BLaER1 treated with 17β-estradiol and CSF1 and Interleukin-3, amounts not matched to agents 10 nM and 100 nM (cell line): Measurements from ENCODE around the gene PMAIP1.

Experiments
- H3K27ac ChIP-seq, 11 experiments: shearing (Covaris generic); formaldehyde crosslinking; 2 replicates each; pipeline ENCODE4 v1.8.1; 2022
- H3K27me3 ChIP-seq, 11 experiments: shearing (Covaris generic); formaldehyde crosslinking; 2 replicates each; pipeline ENCODE4 v1.8.1; 2022
- H3K36me3 ChIP-seq, 11 experiments: shearing (Covaris generic); formaldehyde crosslinking; 2 replicates each; pipeline ENCODE4 v1.8.1; 2022
- H3K4me1 ChIP-seq, 10 experiments: shearing (Covaris generic); formaldehyde crosslinking; 2 replicates each; pipeline ENCODE4 v1.8.1; 2022
- H3K4me2 ChIP-seq, 11 experiments: shearing (Covaris generic); formaldehyde crosslinking; 2 replicates each; pipeline ENCODE4 v1.8.1; 2022
- H3K4me3 ChIP-seq, 10 experiments: shearing (Covaris generic); formaldehyde crosslinking; 2 replicates each; pipeline ENCODE4 v1.8.1; 2022
- H3K9ac ChIP-seq, 11 experiments: shearing (Covaris generic); formaldehyde crosslinking; 2 replicates each; pipeline ENCODE4 v1.8.1; 2022
- H3K9me3 ChIP-seq, 11 experiments: shearing (Covaris generic); formaldehyde crosslinking; replicated peaks in 1 of 11; 2 replicates each; pipeline ENCODE4 v1.8.1; 2022
- H4K20me1 ChIP-seq, 11 experiments: shearing (Covaris generic); formaldehyde crosslinking; 2 replicates each; pipeline ENCODE4 v1.8.1; 2022
- Cebpa-rat ChIP-seq, 11 experiments: shearing (Covaris generic); IDR thresholded peaks; 2 replicates each; pipeline ENCODE4 v1.8.1; 2022

The PMAIP1 gene

GRCh38 chr18:59911600-59911999, 11.8 kb downstream of the PMAIP1 start:
- peak overlapping the region in 10 of 11 experiments; percentile 4 to 58 (median 30); a peak in 16 of 22 replicates for H3K4me2 ChIP-seq
- no peaks in the 10 kb centered on the region for H4K20me1 ChIP-seq
- no peaks in the 10 kb centered on the region for H3K36me3 ChIP-seq
- no peaks in the 10 kb centered on the region for H3K27me3 ChIP-seq
- H3K9ac ChIP-seq = peak overlapping the region in 3 of 11 experiments; percentile 18 to 37 (median 32); a peak in 3 of 22 replicates
- peaks cover 33 to 77% (median 58%) of the 10 kb centered on the region in 10 experiments for H3K4me1 ChIP-seq
- peak overlapping the region in 10 of 11 experiments; percentile 17 to 97 (median 60); a peak in 18 of 22 replicates for H3K27ac ChIP-seq
- peak in 5 of 11 experiments; percentile 53 to 89 (median 68); a peak in 6 of 22 replicates for TF ChIP-seq Cebpa-rat (IDR thresholded peaks at IDR 0.05)
- no peak overlapping the region for H3K4me3 ChIP-seq
- H3K9me3 ChIP-seq = peaks cover 5 to 15% (median 12%) of the 10 kb centered on the region in 11 experiments; a peak in 20 of 22 replicates

GRCh38 chr18:59912007-59912550, 12.3 kb downstream of the PMAIP1 start:
- peak overlapping the region in 2 of 11 experiments; percentile 25 to 37; a peak in 3 of 22 replicates for H3K9ac ChIP-seq
- H3K27me3 ChIP-seq = no peaks in the 10 kb centered on the region
- H3K4me2 ChIP-seq = peak overlapping the region in 10 of 11 experiments; percentile 4 to 58 (median 29); a peak in 15 of 22 replicates
- H3K27ac ChIP-seq = peak overlapping the region in 10 of 11 experiments; percentile 2 to 97 (median 60); a peak in 20 of 22 replicates
- H4K20me1 ChIP-seq = no peaks in the 10 kb centered on the region
- peaks cover 33 to 77% (median 58%) of the 10 kb centered on the region in 10 experiments for H3K4me1 ChIP-seq
- TF ChIP-seq Cebpa-rat (IDR thresholded peaks at IDR 0.05) = no peak
- peaks cover 5 to 15% (median 12%) of the 10 kb centered on the region in 11 experiments; a peak in 20 of 22 replicates for H3K9me3 ChIP-seq
- no peaks in the 10 kb centered on the region for H3K36me3 ChIP-seq
- H3K4me3 ChIP-seq = no peak overlapping the region

GRCh38 chr18:59915606-59916005, 15.8 kb downstream of the PMAIP1 start:
- no peak for TF ChIP-seq Cebpa-rat (IDR thresholded peaks at IDR 0.05)
- peak overlapping the region in 5 of 11 experiments; percentile 23 to 93 (median 87); a peak in 9 of 22 replicates for H3K4me2 ChIP-seq
- no peaks in the 10 kb centered on the region for H3K36me3 ChIP-seq
- H3K9ac ChIP-seq = no peak overlapping the region; a peak in 2 of 22 replicates
- H3K4me1 ChIP-seq = peaks cover 39 to 77% (median 65%) of the 10 kb centered on the region in 10 experiments
- peaks cover 5 to 15% (median 12%) of the 10 kb centered on the region in 11 experiments; a peak in 20 of 22 replicates for H3K9me3 ChIP-seq
- no peaks in the 10 kb centered on the region for H4K20me1 ChIP-seq
- peak overlapping the region in 8 of 11 experiments; percentile 31 to 95 (median 88); a peak in 11 of 22 replicates for H3K27ac ChIP-seq
- no peak overlapping the region for H3K4me3 ChIP-seq
- H3K27me3 ChIP-seq = no peaks in the 10 kb centered on the region

- Histone ChIP-seq H3K36me3 (no peaks in the 10 kb centered on the region), H3K9me3 (peaks cover 5 to 15% (median 12%) of the 10 kb centered on the region in 11 experiments; a peak in 20 of 22 replicates), H4K20me1 (no peaks in the 10 kb centered on the region), H3K4me1 (peaks cover 49 to 77% (median 67%) of the 10 kb centered on the region in 10 experiments), H3K4me2 (peak overlapping the region in 10 of 11 experiments; percentile 58 to 93 (median 84); a peak in 20 of 22 replicates), H3K9ac (peak overlapping the region in 6 of 11 experiments; percentile 65 to 81 (median 74); a peak in 8 of 22 replicates), H3K27me3 (no peaks in the 10 kb centered on the region), H3K27ac (peak overlapping the region in 9 of 11 experiments; percentile 82 to 95 (median 88); a peak in 18 of 22 replicates), H3K4me3 (no peak overlapping the region)
- TF ChIP-seq Cebpa-rat (IDR thresholded peaks at IDR 0.05) = no peak
These were observed 16.9 kb downstream of the PMAIP1 start for GRCh38 chr18:59916746-59917145.

GRCh38 chr18:59917422-59917821, 17.6 kb downstream of the PMAIP1 start:
- H3K4me2 ChIP-seq = peak overlapping the region; percentile 58 to 93 (median 84)
- peak overlapping the region in 10 of 11 experiments; percentile 44 to 95 (median 88); a peak in 20 of 22 replicates for H3K27ac ChIP-seq
- H3K4me3 ChIP-seq = peak overlapping the region in 3 of 10 experiments; percentile 13 to 41 (median 22); a peak in 3 of 20 replicates
- TF ChIP-seq Cebpa-rat (IDR thresholded peaks at IDR 0.05) = peak in 8 of 11 experiments; percentile 52 to 76 (median 68); a peak in 8 of 22 replicates
- no peaks in the 10 kb centered on the region for H3K36me3 ChIP-seq
- H4K20me1 ChIP-seq = no peaks in the 10 kb centered on the region
- no peaks in the 10 kb centered on the region for H3K27me3 ChIP-seq
- peaks cover 5 to 13% (median 12%) of the 10 kb centered on the region in 11 experiments; a peak in 20 of 22 replicates for H3K9me3 ChIP-seq
- peaks cover 53 to 79% (median 70%) of the 10 kb centered on the region in 10 experiments for H3K4me1 ChIP-seq
- H3K9ac ChIP-seq = peak overlapping the region in 9 of 11 experiments; percentile 65 to 81 (median 73); a peak in 17 of 22 replicates

- Histone ChIP-seq H4K20me1 (no peaks in the 10 kb centered on the region), H3K27ac (peak overlapping the region in 10 of 11 experiments; percentile 44 to 95 (median 88); a peak in 21 of 22 replicates), H3K27me3 (no peaks in the 10 kb centered on the region), H3K9me3 (peaks cover 0 to 6% (median 3%) of the 10 kb centered on the region in 11 experiments; a peak in 14 of 22 replicates), H3K4me1 (peaks cover 61 to 88% (median 79%) of the 10 kb centered on the region in 10 experiments), H3K4me2 (peak overlapping the region; percentile 58 to 93 (median 84)), H3K36me3 (no peaks in the 10 kb centered on the region), H3K4me3 (peak overlapping the region in 7 of 10 experiments; percentile 4 to 43 (median 27); a peak in 7 of 20 replicates), H3K9ac (peak overlapping the region in 10 of 11 experiments; percentile 28 to 81 (median 73); a peak in 19 of 22 replicates)
- TF ChIP-seq Cebpa-rat (IDR thresholded peaks at IDR 0.05) = peak in 1 of 11 experiments; percentile 44; a peak in 1 of 22 replicates
These were observed 18.5 kb downstream of the PMAIP1 start for GRCh38 chr18:59918320-59918755.

- Histone ChIP-seq H3K4me2 (peak overlapping the region; percentile 58 to 93 (median 84)), H3K9ac (peak overlapping the region in 10 of 11 experiments; percentile 28 to 81 (median 73); a peak in 19 of 22 replicates), H3K9me3 (no peaks in the 10 kb centered on the region; a peak in 1 of 22 replicates), H4K20me1 (no peaks in the 10 kb centered on the region), H3K4me3 (peak overlapping the region in 3 of 10 experiments; percentile 13 to 29 (median 20); a peak in 1 of 20 replicates), H3K27me3 (no peaks in the 10 kb centered on the region), H3K27ac (peak overlapping the region in 10 of 11 experiments; percentile 44 to 95 (median 88); a peak in 20 of 22 replicates), H3K4me1 (peaks cover 68 to 94% (median 85%) of the 10 kb centered on the region in 10 experiments), H3K36me3 (no peaks in the 10 kb centered on the region)
- TF ChIP-seq Cebpa-rat (IDR thresholded peaks at IDR 0.05) = no peak
These were observed 19.2 kb downstream of the PMAIP1 start for GRCh38 chr18:59918997-59919396.

- no peaks in the 10 kb centered on the region for H4K20me1 ChIP-seq
- peak overlapping the region in 2 of 11 experiments; percentile 8 to 34; a peak in 3 of 22 replicates for H3K9ac ChIP-seq
- H3K4me1 ChIP-seq = peaks cover 68 to 83% (median 78%) of the 10 kb centered on the region in 10 experiments
- H3K4me3 ChIP-seq = no peak overlapping the region
- 0 out of 22 replicates have a peak, but pooled peaks cover 0 to 8% (median 0%) of the 10 kb centered on the region in 11 experiments for H3K27me3 ChIP-seq
- H3K4me2 ChIP-seq = peak overlapping the region; percentile 60 to 93 (median 84)
- no peaks in the 10 kb centered on the region for H3K9me3 ChIP-seq
- no peak for TF ChIP-seq Cebpa-rat (IDR thresholded peaks at IDR 0.05)
- H3K36me3 ChIP-seq = no peaks in the 10 kb centered on the region
- peak overlapping the region in 9 of 11 experiments; percentile 11 to 95 (median 56); a peak in 16 of 22 replicates for H3K27ac ChIP-seq
These were observed 21.6 kb downstream of the PMAIP1 start for GRCh38 chr18:59921384-59921891.
